HG03280 (cell line): ENCODE results near the gene RPS29.

ENCODE experiments used
- ATAC-seq: cut with Tn5 transposase; IDR thresholded peaks from one replicate; pipeline ENCODE4 v1.9.1; 2021; ENCODE audit warnings: mild to moderate bottlenecking, moderate library complexity; ENCODE audit not compliant: unreplicated experiment

RPS29 gene

DNA sequence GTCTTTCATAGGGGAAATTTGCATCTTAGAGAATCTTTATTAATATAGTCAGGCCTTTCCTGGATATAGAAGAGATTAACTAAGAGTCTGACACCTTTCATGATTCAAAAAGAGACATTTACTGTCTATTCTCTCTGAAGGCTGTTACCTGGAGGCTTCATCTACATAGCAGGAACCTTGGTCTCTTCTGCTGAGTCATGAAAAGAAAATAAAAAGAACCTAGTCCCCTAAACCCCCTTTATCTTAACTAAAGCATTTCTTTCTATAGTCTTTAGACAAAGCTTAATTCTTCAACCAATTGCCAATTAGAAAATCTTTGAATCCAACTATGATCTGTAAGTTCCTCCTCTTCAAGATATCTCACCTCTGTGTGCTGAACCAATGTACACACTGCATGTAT is 33.1 kb downstream of the RPS29 start:
- ATAC-seq: no peak

DNA sequence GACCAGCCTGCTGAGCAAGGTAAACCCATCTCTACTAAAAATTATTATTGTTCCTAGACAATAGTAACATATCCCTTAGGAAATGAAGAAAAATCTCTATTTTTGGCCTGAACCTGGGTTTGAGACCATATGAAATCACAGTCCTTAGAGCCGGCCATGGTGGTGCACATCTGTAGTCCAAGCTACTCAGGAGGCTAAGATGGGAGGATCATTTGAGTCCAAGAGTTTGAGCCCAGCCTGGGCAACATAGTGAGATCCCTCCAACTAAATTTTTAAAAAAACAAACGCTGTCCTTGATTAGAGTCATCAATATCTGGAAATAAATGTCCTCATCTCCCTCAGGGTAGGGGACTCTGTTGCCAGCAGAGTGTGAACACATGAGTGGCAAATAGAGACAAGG is 34.6 kb downstream of the RPS29 start:
- no peak for ATAC-seq

DNA sequence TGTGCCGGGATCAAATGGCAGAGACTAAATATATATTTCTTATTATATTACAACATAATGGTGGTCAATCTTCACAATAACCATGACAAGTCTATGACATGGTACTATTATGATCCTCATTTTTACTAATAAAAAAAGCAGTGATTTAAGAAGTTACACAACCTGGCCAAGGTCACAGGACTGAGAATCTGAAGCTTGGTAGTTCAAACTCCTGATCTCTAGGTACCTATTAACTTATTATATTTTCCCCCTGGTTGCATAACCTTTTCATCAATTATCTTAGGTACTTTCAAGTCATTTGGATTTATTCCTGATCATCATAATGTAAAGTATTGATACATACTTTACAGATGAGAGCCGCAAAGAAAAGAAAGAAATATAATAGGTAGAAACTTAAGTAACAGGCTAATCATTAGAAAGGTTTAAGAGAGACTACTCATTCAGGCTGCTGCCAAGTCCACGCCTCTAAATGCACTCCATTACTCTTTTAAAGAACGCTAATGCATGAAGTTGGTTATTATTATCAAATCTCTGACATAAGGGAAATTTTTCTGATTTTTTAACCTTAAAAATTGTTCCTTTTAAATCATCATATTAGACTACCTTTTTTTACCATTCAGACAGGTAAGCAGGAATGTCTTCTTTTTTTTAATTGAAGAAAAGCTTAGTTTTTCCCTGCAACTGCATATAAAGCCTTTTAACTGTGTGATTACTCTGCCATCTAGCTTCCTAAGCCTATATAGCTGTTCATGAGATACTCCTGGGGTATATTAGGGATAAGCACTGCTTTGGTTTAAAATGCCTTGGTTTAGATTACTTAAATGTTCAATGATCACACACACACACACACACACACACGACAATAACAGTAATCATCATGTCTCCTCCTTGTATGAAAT is 35.6 kb downstream of the RPS29 start:
- no peak for ATAC-seq

DNA sequence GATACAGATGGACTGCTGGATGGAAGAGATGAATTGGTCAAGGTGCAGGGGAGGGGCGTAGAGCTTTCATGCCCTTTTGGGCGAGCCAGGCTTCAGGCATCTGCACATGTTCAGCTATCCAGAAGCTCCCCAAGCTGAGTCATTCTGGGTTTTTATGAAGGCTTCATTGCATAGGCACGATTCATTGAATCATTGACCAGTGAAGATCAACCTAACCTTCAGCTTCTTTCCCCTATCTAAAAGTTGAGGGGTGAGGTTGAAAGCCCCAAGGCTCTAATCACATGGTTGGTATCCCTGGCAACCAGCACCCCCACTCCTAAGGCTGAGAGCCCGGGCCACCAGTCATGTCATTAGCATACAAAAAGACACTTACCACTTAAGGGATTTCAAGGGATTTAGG is 36.3 kb downstream of the RPS29 start:
- ATAC-seq: no peak

DNA sequence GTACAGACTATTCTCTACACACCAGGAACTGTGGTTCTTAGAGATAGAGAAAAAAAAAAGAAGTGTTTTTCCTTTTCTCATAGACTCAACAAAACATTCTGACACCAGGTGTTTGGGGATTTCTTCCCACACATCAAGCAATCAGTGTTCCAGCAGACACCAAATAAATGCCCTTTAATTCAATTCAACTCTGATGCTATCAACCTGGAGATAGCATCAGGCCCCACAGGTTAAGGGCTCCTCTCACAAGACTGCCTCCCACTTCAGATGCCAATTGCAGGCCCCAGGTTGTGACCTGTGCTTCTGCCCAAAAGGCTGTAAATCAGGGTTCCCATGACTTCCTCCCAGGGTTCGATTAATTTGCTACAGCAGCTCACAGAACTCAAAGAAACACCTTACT is 36.7 kb downstream of the RPS29 start:
- ATAC-seq: no peak

DNA sequence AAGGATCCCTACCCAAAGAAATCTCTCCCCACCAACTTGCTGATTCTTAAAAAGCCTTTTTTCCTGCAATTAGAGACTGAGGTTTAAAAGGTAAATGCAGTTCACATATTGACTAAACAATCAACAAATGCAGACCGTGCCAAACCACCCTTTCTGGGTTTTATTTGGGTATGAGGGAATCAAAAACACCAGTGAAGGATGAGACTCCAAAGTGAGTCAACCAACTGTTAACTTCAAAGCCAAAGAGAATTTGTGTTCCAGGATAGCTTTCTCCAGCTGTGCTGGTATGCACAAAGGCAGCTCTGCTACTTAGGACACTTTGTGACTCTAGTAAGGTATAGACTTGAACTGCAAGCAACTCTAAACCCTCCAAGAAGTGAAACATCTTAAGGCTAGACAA is 39.4 kb downstream of the RPS29 start:
- no peak for ATAC-seq

DNA sequence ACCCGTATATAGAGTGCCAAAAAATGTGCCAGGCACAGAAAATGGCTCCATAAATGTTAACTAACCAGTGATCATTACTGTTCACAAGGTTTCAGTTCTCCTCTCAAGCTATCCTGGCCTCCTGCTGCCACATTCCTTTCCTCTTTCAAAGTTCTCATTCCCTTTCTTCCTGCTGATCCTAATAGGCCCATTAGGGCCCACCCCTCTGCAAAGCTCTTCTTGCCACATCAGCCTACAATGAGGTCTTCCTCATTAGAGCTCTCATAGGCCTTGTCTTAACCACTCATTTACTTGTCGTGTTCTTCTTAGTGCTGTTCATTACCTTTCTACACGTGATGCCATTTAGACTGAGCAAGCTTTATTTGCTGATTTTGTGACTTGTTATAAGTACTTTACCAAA is 40.5 kb downstream of the RPS29 start:
- ATAC-seq: no peak

DNA sequence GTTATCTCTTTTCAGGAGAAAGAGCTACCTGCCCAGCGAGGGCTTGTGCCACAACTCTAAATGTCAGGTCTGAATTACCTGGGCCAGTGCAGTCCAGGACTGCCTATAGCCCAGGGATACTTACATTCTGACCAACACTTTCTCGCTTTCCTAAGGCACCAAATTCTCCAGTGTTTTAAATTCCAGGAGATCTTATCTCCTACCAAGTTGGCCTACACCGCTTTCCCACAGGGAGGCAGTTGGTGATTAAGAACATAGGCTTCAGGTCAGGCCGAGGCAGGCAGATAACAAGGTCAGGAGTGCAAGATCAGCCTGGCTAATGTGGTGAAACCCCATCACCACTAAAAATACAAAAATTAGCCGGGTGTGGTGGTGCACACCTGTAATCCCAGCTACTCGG is 41.1 kb downstream of the RPS29 start:
- ATAC-seq: no peak

DNA sequence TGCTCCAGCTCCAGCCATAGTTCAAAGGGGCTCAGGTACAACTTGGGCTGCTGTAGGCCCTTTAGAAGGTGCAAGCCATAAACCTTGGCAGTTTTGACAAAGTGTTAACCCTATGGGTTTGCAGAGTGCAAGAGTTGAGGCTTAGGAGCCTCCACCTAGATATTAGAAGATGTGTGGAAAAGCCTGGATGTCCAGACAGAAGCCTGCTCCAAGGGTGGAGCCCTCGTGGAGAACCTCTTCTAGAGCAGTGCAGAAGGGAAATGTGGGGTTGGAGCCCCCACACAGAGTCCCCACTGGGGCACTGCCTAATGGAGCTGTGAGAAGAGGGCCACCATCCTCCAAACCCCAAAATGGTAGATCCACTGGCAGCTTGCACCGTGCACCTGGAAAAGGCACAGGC is 45.1 kb downstream of the RPS29 start:
- no peak for ATAC-seq

DNA sequence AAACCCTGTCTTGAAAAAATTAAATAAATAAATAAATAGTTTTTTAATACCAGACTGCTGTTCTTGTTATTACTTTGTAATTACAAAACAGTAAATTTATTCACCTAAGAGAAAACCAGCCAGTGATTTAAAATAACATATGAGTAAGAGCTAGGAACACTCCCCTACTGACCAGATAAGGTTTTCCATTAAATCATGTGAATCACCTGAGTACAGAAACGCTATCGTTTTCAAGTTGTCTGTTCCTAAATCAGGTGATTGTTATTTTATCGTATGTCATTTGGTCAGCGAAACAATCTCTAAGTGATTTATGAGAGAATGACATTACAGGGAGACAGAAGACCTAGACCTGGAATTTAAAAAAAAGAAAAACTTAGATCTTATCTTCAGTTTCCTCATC is 47.3 kb downstream of the RPS29 start:
- no peak for ATAC-seq
